ENCODE data around the gene CEP70. TPM values are rescaled to one million over a fixed set of nuclear protein-coding genes. Genes with fewer than 3 reads are reported as not detected.

CEP70 gene
- polyA plus RNA-seq, 3 donors, result 0.11 TPM; not detected in 2

DNA sequence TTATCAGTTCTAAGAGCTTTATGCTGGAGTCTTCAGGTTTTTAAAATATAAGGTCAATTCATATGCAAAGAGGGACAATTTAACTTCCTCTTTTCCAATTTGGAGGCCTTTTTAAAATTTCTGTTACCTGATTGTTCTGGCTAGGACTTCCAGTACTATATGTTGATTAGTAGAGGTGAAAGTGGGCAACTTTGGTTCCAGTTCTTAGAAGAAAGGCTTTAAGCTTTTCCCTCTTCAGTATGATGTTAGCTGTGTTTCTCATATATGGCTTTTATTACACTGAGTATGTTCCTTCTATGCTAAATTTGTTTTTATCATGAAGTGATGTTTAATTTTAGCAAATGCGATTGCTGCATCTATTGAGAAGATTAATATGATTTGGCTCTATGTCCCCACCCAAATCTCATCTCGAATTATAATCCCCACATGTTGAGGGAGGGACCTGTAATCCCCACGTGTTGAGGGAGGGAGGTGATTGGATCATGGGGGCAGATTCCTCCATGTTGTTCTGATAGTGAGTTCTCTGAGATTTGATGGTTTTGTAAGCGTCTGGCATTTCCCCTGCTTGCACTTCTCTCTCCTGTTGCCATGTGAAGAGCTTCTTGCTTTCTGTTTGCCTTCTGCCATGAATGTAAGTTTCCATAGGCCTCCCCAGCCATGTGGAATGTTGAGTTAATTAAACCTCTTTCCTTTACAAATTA is 48.3 kb upstream of the CEP70 start:
- Mint-ChIP-seq H3K9me3 (peaks cover 34 to 70% (median 58%) of the 10 kb centered on the region in 7 donors), H3K4me1 (no peaks in the 10 kb centered on the region), H3K27me3 (ENCODE audit: low read depth in 3 of 3) (peaks cover 0 to 2% (median 0%) of the 10 kb centered on the region in 3 donors), H3K36me3 (peaks cover 0 to 3% of the 10 kb centered on the region in 2 donors), H3K4me3 (no peak overlapping the region), H3K27ac (no peak overlapping the region)
- no peaks in the 10 kb centered on the region for H4K20me1 ChIP-seq (ENCODE audit: insufficient read depth, low read length)
- no peak overlapping the region for H3K9ac ChIP-seq (ENCODE audit: insufficient read depth, low read length, poor library complexity, severe bottlenecking)
- WGBS (ENCODE audit: insufficient coverage), result no CpG with 5 or more reads among the region's 4 CpGs
- no peak for DNase-seq
- no peak overlapping the region for H3K27ac ChIP-seq (ENCODE audit: low read depth in 1 of 2, low read length in 2 of 2)
- intact Hi-C loops (cut with micrococcal nuclease), result no loop called here
- H3K27me3 ChIP-seq (ENCODE audit: control insufficient read depth in 2 of 2, insufficient read depth in 2 of 2, low read length in 2 of 2), result no peaks in the 10 kb centered on the region
- no peak overlapping the region for H2AFZ ChIP-seq (ENCODE audit: insufficient read depth, low read depth, low read length, poor library complexity, severe bottlenecking)
- no peak overlapping the region for H3K4me2 ChIP-seq (replicated peaks; ENCODE audit: extremely low read depth, low read length, poor library complexity, severe bottlenecking)
- H3K4me1 ChIP-seq (ENCODE audit: control insufficient read depth in 1 of 2, insufficient read depth in 2 of 2, low read length in 2 of 2), result no peaks in the 10 kb centered on the region
- no peaks in the 10 kb centered on the region for H3K79me2 ChIP-seq (ENCODE audit: insufficient read depth, low read length)
- H3K4me3 ChIP-seq (replicated peaks in 1 of 3; ENCODE audit: low read depth in 2 of 3, low read length in 3 of 3), result no peak overlapping the region
- no peaks in the 10 kb centered on the region for H3K36me3 ChIP-seq (replicated peaks in 1 of 2; ENCODE audit: control insufficient read depth in 1 of 2, insufficient read depth in 2 of 2, low read length in 2 of 2)
- H3K9me3 ChIP-seq (replicated peaks in 1 of 2; ENCODE audit: control insufficient read depth in 1 of 2, insufficient read depth in 1 of 2, low read length in 2 of 2), result peaks cover 29 to 55% of the 10 kb centered on the region in 2 donors
- no peak for TF ChIP-seq CTCF (IDR thresholded peaks at IDR 0.05)

DNA sequence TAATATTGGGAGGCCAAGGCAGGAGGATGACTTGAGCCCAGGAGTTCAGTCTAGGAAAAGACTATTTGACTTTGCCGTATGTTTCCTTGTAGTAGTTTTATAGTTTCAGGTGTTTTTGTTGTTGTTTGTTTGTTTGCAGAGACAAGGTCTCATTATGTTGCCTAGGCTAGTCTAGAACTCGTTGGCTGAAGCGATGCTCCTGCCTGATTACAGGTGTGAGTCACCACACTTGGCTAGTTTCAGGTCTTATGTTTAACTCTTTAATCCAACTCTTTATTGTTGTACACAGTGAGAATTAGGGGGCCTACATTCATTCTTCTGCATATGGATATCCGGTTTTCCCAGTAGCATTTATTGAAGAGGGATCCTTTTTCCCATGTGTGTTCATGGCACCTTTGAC is 46.5 kb upstream of the CEP70 start:
- WGBS (ENCODE audit: insufficient coverage), result 100% methylated on average over 1 of the region's 4 CpGs
- Histone ChIP-seq H3K27ac (ENCODE audit: low read depth in 1 of 2, low read length in 2 of 2) (no peak overlapping the region), H3K4me3 (replicated peaks in 1 of 3; ENCODE audit: low read depth in 2 of 3, low read length in 3 of 3) (no peak overlapping the region), H3K4me1 (ENCODE audit: control insufficient read depth in 1 of 2, insufficient read depth in 2 of 2, low read length in 2 of 2) (no peaks in the 10 kb centered on the region), H3K27me3 (ENCODE audit: control insufficient read depth in 2 of 2, insufficient read depth in 2 of 2, low read length in 2 of 2) (no peaks in the 10 kb centered on the region), H3K79me2 (ENCODE audit: insufficient read depth, low read length) (no peaks in the 10 kb centered on the region), H3K36me3 (replicated peaks in 1 of 2; ENCODE audit: control insufficient read depth in 1 of 2, insufficient read depth in 2 of 2, low read length in 2 of 2) (no peaks in the 10 kb centered on the region), H4K20me1 (ENCODE audit: insufficient read depth, low read length) (no peaks in the 10 kb centered on the region), H2AFZ (ENCODE audit: insufficient read depth, low read depth, low read length, poor library complexity, severe bottlenecking) (no peak overlapping the region), H3K9ac (ENCODE audit: insufficient read depth, low read length, poor library complexity, severe bottlenecking) (no peak overlapping the region), H3K4me2 (replicated peaks; ENCODE audit: extremely low read depth, low read length, poor library complexity, severe bottlenecking) (no peak overlapping the region), H3K9me3 (replicated peaks in 1 of 2; ENCODE audit: control insufficient read depth in 1 of 2, insufficient read depth in 1 of 2, low read length in 2 of 2) (peaks cover 29 to 37% of the 10 kb centered on the region in 2 donors)
- H3K9me3 Mint-ChIP-seq, result peaks cover 25 to 53% (median 43%) of the 10 kb centered on the region in 7 donors
- no peak for TF ChIP-seq CTCF (IDR thresholded peaks at IDR 0.05)
- no peaks in the 10 kb centered on the region for H3K36me3 Mint-ChIP-seq
- no peak for DNase-seq
- H3K4me3 Mint-ChIP-seq, result no peak overlapping the region
- H3K4me1 Mint-ChIP-seq, result no peaks in the 10 kb centered on the region
- intact Hi-C loops (cut with micrococcal nuclease), result no loop called here
- peaks cover 0 to 2% (median 0%) of the 10 kb centered on the region in 3 donors for H3K27me3 Mint-ChIP-seq (ENCODE audit: low read depth in 3 of 3)
- H3K27ac Mint-ChIP-seq, result no peak overlapping the region
